Right cardiac atrium (tissue), 5 donors: ENCODE results near the gene PDZD11. TPM values are rescaled to one million over a fixed set of nuclear protein-coding genes. Genes with fewer than 3 reads are reported as not detected.
A peak's percentile ranks its signal among the peaks of the same experiment; 100 is the strongest.
"Not testable (repeated sequence)": the region's sequence is repeated elsewhere in the genome, so short reads cannot be mapped to it uniquely, and the experiment has no call there.

ENCODE experiments used
- ATAC-seq, 2 donors: fragments of 200-7000 bp; cut with Tn5 transposase; one replicate each; pipeline versions ENCODE4 v1.8.0 to v1.9.1; 2020; ENCODE audit warnings: moderate library complexity in 2 of 2, mild to moderate bottlenecking in 1 of 2
- DNase-seq, 3 donors: peaks; one replicate each; pipeline ENCODE4 v3.0.0-alpha.2; 2020
- H3K27ac ChIP-seq: one replicate; pipeline ENCODE4 v1.5.1; 2013; ENCODE audit warnings: mild to moderate bottlenecking, low read length, control low read depth, moderate library complexity
- H3K27me3 ChIP-seq: one replicate; pipeline ENCODE4 v1.6.1; 2013; ENCODE audit not compliant: control insufficient read depth, insufficient read depth
- H3K4me1 ChIP-seq: one replicate; pipeline ENCODE4 v1.6.1; 2013; ENCODE audit warnings: low read length; ENCODE audit not compliant: control insufficient read depth, insufficient read depth
- H3K4me3 ChIP-seq: one replicate; pipeline ENCODE4 v1.5.1; 2013; ENCODE audit warnings: low read length, control low read depth
- H3K9me3 ChIP-seq: one replicate; pipeline ENCODE4 v1.6.1; 2013; ENCODE audit warnings: low read length; ENCODE audit not compliant: control insufficient read depth
- WGBS: extraction: QIAGEN DNeasy Blood & Tissue Kit; methylation state at CpG from one replicate; pipeline ENCODE4 v1.1.7; 2013; 5-methylcytosine and 5-hydroxymethylcytosine counted together
- intact Hi-C, 4 donors: fragments of 100-400 bp; cut with DNase I; formaldehyde crosslinking; loops; one replicate each; pipeline versions ENCODE4 v1.11.0 to v1.14.0; 2022 to 2023
- polyA plus RNA-seq: library from polyadenylated mRNA; stranded (reverse); fragments of 200-250 nt; gene quantifications from one replicate; pipeline ENCODE4 v1.2.3, GENCODE V29; 2013
- total RNA-seq, 4 donors: library from RNA; stranded (reverse); fragmentation: NEBNext Ultra II Directional; extraction: Animal tissue kit (Norgen Biotek cat#: 25700); gene quantifications; one replicate each; pipeline ENCODE4 v1.2.1, GENCODE V29; 2021
- donor health status: healthy with polysubstance abuse.
- donor health status: DM: no; HTN: yes; CAD: no.
- donor health status: DM: no; HTN: no; CAD: no.
- donor health status: DM: no; HTN: yes; CAD: no; lungs with severe emphysema.
- donor health status: DM: yes; HTN: yes; CAD: no.

The PDZD11 gene
- total and polyA plus RNA-seq, 5 donors = 34.6 to 64.4 (median 41.1) TPM

DNA sequence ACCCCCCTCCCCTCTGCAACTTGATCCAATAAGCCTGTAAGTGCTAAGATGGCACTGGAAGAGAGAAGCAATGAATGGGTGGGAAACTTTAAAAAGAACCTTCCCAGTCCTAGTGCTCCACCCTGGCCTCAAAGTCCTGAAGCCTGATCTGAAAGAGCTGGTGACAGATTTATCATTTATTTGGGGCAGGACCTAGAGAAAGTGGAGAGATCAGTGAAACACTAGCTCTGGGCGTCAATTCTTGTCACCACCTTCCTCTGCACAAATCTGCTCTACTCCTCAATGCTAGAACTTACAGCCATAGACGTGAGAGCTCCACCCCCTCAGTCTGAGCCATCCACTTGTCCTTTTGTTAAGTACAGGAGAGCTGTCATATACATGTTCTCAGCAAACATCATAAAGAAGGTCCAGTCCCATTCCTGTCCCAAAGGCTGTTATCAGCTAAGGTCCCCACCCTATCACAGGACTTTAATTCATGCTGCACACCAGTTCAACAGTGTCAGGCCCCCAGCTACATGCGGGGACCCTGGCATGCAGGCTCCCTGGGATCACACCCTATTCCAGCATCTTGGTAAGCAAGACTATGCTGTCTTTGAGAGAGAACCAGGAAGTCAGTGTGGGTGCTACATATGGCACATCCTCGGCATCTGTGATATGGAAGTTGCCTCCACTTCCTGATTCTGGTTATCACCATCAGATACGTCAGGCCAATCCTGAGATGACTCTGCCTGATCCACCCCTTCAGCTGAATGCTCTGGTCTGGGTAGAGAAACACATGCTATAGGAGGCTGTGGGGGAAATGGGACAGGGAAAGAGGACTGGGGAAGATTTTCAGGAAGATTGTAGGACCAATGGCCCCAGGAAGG, 32.1 kb downstream of the PDZD11 start:
- DNase-seq = no peak
- Histone ChIP-seq H3K4me3 (no peak overlapping the region), H3K27ac (no peak overlapping the region), H3K4me1 (no peaks in the 10 kb centered on the region), H3K27me3 (no peaks in the 10 kb centered on the region), H3K9me3 (no peaks in the 10 kb centered on the region)
- ATAC-seq = no peak
- intact Hi-C loops = no loop called here
- 60% methylated on average over 5 of the region's 5 CpGs for WGBS

DNA sequence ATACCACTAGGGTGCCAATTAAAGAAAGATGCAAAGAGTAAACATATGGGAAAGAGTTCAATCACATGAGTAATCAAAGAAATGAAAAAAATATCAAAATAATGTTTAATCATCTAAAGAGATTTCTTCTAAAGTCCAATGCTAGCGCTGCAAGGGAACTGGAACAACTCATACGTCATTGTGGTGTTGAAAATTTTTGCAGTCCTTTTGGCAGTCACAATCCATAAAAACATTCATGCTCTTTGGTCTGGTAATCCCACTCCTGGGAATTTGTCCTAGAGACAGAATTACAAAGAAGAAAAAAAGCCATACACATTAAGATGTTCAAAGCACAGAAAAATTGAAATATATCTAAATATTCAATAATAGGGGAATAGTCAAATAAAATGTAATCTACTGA, 34.3 kb downstream of the PDZD11 start:
- no peaks in the 10 kb centered on the region for H3K9me3 ChIP-seq
- 68% methylated on average over 2 of the region's 2 CpGs for WGBS
- DNase-seq (no peak), ATAC-seq (peak; percentile 43 to 75)
- intact Hi-C loops = no loop called here
- H3K27ac ChIP-seq = no peak overlapping the region
- H3K4me3 ChIP-seq = no peak overlapping the region
- H3K27me3 ChIP-seq = no peaks in the 10 kb centered on the region
- H3K4me1 ChIP-seq = no peaks in the 10 kb centered on the region

DNA sequence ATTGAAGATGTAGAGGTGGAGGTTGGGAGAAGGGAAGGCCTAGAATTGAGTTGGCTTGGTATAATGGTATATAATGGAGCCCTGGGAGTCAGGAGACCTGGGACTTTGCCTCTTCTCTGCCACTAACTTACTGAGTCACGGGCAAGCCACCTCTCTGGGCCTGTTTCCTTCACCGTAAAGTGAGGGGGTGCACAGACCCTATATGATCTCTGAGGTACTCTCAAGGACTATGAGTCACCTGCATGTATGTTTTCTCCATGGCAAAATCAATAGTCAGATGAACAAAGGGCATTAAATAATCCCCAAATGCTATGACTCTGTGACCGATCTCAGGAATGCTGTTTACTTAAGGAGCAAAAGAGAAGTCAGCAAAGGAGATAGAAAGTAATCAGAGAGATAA, 34.8 kb downstream of the PDZD11 start:
- DNase-seq = no peak
- 95% methylated on average over 3 of the region's 3 CpGs for WGBS
- intact Hi-C loops = no loop called here
- Histone ChIP-seq H3K4me1 (no peaks in the 10 kb centered on the region), H3K27ac (no peak overlapping the region), H3K4me3 (no peak overlapping the region), H3K27me3 (no peaks in the 10 kb centered on the region), H3K9me3 (no peaks in the 10 kb centered on the region)
- no peak for ATAC-seq

DNA sequence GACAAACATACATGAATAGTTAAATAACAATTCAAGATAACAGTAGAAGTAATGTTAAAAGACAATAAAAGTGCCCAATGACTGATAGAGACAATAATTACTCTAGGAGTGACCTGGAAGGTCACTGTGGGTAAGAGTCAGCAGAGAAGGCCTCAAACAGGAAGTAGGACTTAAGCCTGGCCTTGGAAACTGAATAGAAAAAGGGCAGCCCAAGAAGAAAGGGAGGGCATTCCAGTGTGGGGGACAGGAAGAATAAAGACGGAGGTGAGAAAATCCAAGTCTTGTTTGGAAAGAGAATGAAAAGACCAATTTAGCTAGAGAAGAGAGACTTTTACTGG, 35.7 kb downstream of the PDZD11 start:
- Histone ChIP-seq H3K4me3 (no peak overlapping the region), H3K27me3 (no peaks in the 10 kb centered on the region), H3K27ac (no peak overlapping the region), H3K4me1 (no peaks in the 10 kb centered on the region), H3K9me3 (no peaks in the 10 kb centered on the region)
- ATAC-seq (no peak), DNase-seq (no peak)
- intact Hi-C loops = no loop called here
- WGBS = 81% methylated on average over 1 of the region's 1 CpG

DNA sequence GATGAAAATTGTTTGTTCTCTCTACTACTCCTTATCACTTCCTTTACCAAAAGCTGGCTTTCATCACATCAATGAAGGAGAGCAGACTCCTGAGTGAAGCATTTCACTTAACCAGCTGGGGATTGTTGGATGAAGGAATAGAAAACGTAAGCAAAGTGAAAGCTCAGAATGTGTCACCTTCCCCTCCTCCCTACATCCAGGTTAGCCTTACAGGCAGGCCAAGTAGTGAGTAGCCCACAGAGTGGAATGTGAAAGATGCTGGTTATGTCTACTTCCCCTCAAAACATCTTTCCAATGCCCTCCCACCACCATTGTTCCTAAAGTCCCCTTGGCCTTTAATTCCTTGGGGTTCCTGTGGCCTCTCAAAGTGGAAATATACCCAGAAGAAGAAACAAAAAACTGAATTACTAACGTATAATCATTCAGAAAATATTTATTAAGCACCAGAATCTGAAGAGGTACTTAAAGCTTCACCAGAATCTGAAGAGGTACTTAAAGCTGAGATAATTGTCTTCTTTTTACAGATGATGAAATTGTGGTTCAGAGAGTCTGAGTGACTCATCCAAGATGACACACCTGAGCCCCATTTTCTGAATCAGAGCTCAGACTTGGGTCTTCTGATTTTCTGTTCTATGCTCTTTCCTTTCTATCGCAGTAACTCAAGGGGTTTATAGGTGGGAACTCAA, 36.2 kb downstream of the PDZD11 start:
- no peak for ATAC-seq
- intact Hi-C loops = no loop called here

DNA sequence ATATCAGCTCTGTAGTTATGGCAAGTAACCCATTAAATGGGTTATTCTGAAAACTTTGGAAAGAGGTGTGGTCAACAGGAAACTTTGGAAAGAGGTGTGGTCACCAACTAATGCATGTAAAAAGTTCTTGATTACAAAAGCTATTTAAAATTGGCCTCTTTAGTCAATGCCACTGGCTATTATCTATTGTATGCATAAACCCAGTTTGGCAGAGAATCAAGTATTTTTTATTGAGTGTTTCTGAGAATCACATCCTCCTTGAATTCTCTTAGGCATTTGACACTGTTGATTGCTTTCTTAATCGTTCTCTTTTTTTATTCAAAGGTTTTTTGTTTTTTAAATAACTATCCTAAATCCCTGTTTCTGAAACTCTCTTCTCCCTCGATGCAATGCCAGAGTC, 37.2 kb downstream of the PDZD11 start:
- Histone ChIP-seq H3K4me3 (no peak overlapping the region), H3K27me3 (no peaks in the 10 kb centered on the region), H3K4me1 (no peaks in the 10 kb centered on the region), H3K27ac (no peak overlapping the region), H3K9me3 (no peaks in the 10 kb centered on the region)
- ATAC-seq (no peak), DNase-seq (no peak)
- intact Hi-C loops = no loop called here
- WGBS = 55% methylated on average over 2 of the region's 2 CpGs

More for the DNA sequence above, 36.2 kb downstream of the PDZD11 start:
- 91% methylated on average over 3 of the region's 3 CpGs for whole genome bisulfite sequencing
- Histone ChIP-seq H3K4me3 (no peak overlapping the region), H3K27me3 (no peaks in the 10 kb centered on the region), H3K9me3 (no peaks in the 10 kb centered on the region), H3K27ac (no peak overlapping the region), H3K4me1 (no peaks in the 10 kb centered on the region)
- no peak for DNase-seq

DNA sequence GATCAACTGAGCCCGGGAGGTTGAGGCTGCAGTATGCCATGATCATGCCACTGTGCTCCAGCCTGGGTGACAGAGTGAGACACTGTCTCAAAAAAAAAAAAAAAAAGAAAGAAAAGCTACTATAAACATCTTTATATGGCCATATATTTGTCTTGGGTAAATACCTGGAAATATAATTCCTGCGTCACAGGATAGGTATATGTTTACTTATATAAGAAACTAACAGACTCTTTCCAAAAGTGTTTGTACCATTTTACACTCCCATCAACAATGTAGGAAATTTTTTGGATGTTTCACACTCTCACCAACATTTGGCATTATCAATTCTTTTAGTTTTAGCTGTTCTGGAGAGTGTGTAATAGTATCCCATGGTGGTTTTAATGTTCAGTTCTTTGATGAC, 42.5 kb downstream of the PDZD11 start:
- ATAC-seq (no peak), DNase-seq (no peak)
- Histone ChIP-seq H3K27me3 (no peaks in the 10 kb centered on the region), H3K4me3 (no peak overlapping the region), H3K9me3 (no peaks in the 10 kb centered on the region), H3K4me1 (no peaks in the 10 kb centered on the region), H3K27ac (no peak overlapping the region)
- intact Hi-C loops = no loop called here
- 96% methylated on average over 2 of the region's 2 CpGs for WGBS

DNA sequence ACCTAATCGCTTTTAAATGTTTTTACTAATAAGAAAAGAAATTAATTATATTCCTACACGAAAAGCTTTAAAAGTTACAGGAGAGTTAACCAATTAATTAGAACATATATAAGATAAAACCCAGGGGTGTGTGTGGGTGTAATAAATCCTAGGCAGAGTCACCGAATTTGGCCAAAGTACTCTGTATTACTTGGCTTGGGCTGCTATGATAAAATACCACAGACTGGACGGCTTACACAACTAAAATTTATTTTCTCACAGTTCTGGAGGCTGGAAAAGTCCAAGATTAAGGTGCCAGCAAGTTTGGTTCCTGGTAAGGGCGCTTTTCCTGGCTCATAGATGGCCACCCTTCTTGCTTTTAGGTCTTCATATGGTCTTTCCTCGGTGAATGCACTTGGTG, 44.8 kb downstream of the PDZD11 start:
- no peak overlapping the region for H3K27ac ChIP-seq
- intact Hi-C loops = no loop called here
- no peak overlapping the region for H3K4me3 ChIP-seq
- no peaks in the 10 kb centered on the region for H3K9me3 ChIP-seq
- DNase-seq (no peak), ATAC-seq (peak; percentile 29 to 65)
- 64% methylated on average over 6 of the region's 6 CpGs for WGBS
- no peaks in the 10 kb centered on the region for H3K4me1 ChIP-seq
- H3K27me3 ChIP-seq = no peaks in the 10 kb centered on the region

DNA sequence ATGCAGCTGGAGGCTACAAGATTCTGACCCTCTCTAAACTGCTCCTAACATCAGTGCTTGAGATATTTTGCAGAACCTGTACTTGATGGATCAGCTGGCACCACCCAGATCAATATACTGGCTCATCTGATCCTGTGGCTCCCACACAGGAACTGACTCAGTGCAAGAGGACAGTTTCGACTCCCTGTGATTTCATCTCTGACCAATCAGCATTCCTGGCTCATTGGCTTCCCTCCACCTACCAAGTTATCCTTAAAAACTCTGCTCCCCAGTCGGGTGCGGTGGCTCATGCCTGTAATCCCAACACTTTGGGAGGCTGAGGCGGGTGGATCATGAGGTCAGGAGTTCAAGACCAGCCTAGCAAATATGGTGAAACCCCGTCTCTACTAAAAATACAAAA, 46.1 kb downstream of the PDZD11 start:
- ATAC-seq, H3K4me3 ChIP-seq, H3K27me3 ChIP-seq, intact Hi-C loops, H3K27ac ChIP-seq, DNase-seq, H3K9me3 ChIP-seq, H3K4me1 ChIP-seq: not testable (repeated sequence)
- WGBS = 81% methylated on average over 5 of the region's 5 CpGs

DNA sequence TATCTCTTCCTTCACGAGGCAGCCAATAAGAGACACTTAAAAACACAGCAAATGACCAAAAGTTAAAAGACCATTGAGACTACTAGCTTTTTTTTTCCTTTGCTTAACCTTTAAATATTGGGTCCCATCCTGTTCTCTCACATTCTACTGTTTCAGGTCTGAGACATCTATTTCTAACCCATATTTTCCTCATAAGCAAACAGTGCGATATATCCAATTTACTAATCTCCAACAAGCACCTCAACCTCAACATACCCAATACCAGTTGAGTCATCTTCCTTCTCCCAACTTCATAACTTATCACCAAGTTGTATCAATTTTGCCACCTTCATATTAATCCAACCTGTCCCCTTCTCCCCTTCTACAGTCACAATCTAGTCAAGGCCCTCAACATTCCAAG, 48.2 kb downstream of the PDZD11 start:
- ATAC-seq (no peak), DNase-seq (no peak)
- Histone ChIP-seq H3K4me1 (no peaks in the 10 kb centered on the region), H3K27me3 (no peaks in the 10 kb centered on the region), H3K4me3 (no peak overlapping the region), H3K27ac (no peak overlapping the region), H3K9me3 (no peaks in the 10 kb centered on the region)
- intact Hi-C loops = no loop called here
- WGBS = 92% methylated on average over 2 of the region's 2 CpGs

DNA sequence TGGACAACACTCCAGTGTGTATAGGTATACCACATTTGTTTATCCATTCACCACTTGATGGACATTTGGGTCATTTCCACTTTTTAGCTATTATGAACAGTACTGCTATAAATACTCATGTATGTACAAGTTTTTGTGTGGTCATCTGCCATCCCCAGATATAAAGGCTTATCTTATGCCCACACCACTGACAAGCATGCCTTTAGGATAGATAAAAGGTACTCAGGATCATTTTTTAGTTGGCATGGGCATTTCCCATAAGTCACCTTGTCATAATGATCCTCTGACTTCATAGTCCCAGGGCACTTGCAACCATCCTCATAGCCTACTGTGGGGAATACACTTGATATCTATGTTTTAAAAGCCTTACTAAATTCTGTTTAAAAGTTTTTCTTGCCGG, 49.0 kb downstream of the PDZD11 start:
- 85% methylated on average over 1 of the region's 1 CpG for WGBS
- no peak overlapping the region for H3K27ac ChIP-seq
- DNase-seq = no peak
- H3K9me3 ChIP-seq = no peaks in the 10 kb centered on the region
- H3K4me3 ChIP-seq = no peak overlapping the region
- no peaks in the 10 kb centered on the region for H3K4me1 ChIP-seq
- intact Hi-C loops = no loop called here
- no peaks in the 10 kb centered on the region for H3K27me3 ChIP-seq
- no peak for ATAC-seq
